Kasumi-1 (cell line): ENCODE data around the gene OBP2A.

ENCODE experiments used
- DNase-seq, 2 experiments: peaks; one replicate each; lab custom pipeline; 2025; lab: John Stamatoyannopoulos, UW

Gene OBP2A

GRCh38 chr9:135579356-135579755 is 33.4 kb downstream of the OBP2A start:
- no peak for DNase-seq

DNA sequence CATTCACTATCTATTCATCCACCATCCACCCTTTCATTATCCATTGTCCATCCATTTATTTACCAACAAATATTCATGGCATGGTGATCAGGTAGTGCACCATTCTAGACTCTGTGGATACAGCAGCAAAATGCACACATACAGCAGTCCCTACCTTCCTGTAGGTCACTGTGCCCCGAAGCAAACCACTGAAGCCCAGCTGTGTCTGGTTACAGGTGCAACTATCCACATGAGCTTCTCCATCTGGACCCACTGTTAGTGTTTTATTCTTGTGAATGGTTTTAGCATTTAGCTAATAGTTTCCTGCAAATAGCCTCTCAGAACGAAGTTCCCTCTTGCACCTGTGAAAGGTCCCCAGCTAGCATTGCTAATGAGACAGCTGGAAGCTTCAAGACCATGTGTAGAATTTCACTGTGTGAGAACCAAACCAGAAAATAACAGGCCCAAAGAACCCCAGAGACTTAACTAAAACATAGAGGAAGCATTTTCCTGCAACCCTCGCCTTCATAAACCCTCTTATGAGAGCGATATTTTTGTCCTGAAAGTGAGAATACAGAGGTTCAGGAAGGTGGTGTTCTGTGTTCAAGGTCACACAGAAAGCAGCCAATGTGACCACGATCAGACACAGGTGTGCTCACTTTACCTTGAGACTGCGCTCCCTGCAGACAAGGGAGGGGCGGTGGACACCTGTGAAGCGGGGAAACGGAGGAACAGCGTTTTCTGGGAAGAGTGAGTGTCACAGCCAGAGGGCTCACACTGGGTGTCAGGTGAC is 34.1 kb downstream of the OBP2A start:
- no peak for DNase-seq

DNA sequence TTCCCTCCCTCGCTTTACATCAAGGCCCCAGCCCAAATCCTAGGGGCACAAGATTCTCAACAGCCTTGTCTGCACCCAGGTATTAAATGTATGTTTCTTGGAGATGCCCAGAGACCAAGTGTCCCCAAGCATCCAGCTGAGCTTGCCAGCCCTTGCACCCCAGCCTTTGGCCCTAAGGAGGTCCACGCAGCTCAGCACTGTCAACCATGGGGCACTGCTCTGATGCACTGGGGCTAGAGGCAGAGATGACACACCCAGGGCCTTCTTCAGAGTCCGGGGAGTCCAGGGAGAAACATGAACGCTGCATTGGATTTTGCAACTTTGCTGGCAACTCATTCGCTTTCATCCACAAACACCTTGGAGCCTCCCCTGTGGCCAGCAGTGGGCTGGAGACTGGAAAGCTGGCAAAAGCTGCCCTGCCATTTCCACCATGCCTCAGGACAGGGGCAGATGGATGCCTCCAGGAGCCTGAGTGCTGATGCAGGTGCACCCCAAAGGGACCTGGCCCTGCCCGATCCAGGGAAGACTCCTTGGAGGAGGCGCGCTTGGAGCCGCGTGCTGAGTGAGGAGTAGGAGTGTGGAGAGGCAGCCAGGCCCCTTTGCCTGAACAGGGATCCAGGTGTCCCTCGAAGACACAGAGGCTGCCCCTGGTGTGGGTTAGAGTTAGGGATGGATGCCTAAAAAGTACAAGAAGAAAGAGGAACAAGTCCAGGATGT is 34.9 kb downstream of the OBP2A start:
- no peak for DNase-seq

DNA sequence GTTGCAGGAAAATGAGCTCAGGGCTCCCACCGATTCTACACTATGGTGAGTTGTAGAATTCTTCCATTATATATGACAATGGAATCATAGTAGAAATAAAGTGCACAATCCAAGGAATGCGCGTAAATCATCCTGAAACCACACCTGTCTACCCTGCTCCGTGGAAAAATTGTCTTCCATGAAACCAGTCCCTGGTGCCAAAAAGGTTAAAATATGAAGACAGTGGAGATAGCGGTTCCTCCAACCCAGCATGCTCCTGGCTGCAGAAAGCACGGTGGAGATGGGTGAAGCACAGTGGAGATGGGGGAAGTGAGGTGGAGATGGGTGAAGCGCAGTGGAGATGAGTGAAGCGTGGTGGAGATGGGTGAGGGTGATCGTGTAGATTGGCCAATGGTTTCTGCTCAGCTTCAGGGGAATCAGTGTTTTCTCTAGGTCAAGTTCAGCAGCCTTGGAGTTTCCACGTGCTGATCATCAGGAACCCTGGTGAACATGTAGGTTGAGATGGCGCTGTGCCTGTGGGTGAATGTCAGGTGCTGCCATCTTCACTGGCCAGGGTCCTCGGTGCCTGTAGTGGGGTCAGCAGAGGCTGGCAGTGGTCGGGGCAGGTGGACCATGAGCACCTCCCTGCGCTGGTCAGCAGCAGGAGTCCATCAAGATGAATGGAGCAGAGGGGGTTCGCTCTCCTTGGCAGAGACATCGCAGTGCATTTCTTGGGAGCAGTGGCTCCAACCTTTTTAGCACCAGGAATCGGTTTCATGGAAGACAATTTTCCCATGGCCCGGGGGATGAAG is 35.9 kb downstream of the OBP2A start:
- no peak for DNase-seq

DNA sequence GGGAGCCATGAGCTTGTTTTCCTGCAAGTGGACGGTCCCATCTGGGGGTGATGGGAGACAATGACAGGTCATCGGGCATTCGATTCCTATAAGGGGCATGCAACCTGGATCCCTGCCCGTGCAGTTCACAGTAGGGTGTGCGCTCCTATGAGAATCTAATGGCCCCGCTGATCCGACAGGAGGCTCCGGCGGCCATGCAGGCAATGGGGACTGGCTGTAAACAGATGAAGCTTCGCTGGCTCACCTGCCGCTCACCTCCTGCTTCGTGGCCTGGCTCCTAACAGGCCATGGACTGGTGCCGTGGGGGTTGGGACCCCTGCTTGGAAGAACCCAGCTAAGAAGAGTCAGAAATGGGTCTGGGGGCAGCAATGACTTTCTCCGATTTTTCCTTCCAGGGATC is 36.6 kb downstream of the OBP2A start:
- DNase-seq, result no peak

DNA sequence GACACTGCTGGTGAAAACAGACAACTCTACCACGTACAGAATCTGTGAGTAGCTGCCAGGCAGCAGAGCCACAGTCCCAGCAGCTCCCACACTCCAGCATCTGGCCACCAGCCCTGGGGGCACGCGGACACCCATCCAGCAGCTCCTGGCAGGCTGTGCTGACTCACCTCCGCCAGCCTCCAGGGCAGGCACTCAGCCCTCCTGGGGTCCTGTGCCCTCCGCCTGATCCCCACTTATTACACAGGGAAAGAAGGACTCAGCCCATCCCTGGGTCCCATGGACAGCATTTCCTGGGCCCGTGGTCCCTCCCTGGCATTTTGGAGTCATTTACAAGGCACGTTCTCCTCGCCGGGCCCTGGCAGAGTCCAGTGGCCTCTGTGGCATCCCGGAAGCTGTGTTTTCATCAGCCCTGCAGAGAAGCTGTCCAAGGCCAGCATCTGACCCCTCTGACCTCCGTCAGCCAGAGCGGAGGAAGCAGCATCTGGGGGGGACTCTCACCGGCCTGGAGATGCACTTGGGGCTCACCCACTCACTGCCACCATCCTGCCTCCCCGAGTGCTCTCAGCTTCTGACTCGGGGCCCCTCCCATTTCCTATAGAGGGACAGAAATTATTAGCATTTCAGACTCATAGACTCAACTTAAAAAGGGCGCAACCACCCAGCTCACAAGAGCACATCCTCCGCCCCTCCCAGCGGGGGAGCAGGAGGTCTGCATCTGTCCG is 37.2 kb downstream of the OBP2A start:
- no peak for DNase-seq

DNA sequence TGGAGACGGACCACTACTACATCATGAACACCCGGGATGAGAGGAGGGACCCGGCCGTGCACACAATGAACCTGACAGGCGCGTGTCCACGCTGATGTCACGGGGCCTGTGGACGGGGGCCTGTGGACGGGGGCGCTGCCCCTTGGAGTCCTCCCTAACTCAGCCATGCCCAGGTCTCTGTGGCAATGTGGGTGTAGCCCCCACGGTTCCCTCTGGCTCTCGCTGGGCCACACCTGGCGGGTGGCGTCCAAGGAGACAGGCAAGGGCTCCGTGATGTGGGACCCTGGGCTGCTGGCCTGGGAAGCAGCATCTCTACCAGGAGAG is 37.7 kb downstream of the OBP2A start:
- DNase-seq, result no peak

DNA sequence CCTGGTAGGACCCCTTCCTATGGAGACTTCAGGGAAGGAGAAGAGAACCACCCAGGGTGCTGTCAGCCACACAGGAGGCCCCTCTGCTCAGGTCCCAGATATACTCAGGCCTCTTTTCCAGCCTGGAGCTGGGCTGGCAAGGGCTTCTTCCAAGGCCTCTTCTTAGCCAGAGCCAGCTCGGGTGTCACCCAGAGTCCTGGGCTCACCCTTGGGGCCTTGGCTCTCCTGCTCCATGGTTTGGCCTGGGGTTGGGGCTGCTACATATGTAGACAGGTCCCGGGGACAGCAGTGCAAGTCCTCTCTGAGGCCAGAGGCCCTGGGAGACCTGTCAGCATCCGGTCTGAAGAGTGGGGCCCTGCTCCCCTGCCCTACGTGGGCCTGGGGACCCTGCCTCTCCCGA is 38.4 kb downstream of the OBP2A start:
- DNase-seq, result no peak

DNA sequence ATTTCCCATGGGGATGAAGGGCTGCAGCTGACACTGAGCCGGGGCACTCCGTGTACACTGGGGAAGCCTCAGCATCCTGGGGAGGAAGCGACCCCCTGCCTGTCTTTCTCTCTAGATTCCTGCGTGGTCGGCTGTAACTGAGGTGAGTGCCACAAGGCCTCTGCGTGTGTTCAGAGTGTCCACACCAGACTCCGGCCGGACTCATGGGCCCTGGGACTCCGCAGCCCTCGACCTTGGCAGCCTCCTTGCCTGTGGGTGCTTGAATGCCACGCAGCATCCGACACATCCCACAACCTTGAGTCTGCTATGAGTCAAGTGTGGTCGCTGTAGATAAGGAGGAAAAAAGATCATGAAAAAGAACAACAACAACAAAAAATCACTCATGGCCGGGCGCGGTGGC is 39.0 kb downstream of the OBP2A start:
- no peak for DNase-seq

- no peak for DNase-seq
Measured at GRCh38 chr9:135586601-135587109, 40.7 kb downstream of the OBP2A start.

- no peak for DNase-seq
Measured at GRCh38 chr9:135587658-135588057, 41.7 kb downstream of the OBP2A start.

- no peak for DNase-seq
Measured at GRCh38 chr9:135588371-135588770, 42.4 kb downstream of the OBP2A start.

- DNase-seq, result no peak
Measured at GRCh38 chr9:135588886-135589595, 43.1 kb downstream of the OBP2A start.

DNA sequence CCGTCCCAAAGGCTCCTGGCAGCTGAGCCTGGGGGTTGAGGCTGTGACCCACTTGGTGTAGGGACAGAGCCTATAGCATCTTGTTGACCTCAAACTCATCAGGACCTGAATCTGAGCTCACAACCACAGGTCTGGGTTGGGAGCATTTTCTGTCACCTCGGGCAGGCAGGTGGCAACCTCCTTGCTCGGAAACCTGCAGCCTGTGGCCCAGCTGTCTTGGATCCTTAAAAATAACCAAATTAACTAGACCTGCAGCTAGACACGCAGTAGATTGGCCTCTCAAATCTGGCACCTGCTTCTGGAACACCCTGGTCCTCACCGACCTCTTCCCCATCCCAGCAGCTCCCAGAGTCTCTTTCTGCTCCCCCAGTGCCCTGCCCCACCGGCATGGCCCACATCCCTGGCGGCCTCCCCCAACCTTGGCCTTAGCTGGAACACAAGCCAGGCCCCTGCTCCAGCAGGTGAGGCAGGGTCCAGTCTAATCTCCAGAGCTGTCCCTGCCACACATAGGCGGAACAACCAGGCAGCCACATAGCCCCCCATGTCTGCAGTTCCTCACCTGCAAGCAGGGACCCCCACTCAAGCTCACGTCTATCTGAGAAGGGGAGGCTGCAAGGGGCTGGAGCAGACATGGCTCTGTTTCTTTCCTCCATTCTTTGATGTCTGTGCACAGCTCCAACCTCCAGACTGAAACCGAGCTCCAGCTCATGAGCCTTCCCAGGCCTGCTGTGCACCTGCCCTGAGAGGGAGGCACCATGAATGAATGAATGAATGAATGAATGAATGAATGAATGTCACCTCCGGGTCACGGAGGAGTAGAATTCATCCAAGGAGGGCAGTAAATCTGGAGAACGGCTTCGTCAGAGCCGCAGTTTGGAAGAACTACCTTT is 43.9 kb downstream of the OBP2A start:
- no peak for DNase-seq

DNA sequence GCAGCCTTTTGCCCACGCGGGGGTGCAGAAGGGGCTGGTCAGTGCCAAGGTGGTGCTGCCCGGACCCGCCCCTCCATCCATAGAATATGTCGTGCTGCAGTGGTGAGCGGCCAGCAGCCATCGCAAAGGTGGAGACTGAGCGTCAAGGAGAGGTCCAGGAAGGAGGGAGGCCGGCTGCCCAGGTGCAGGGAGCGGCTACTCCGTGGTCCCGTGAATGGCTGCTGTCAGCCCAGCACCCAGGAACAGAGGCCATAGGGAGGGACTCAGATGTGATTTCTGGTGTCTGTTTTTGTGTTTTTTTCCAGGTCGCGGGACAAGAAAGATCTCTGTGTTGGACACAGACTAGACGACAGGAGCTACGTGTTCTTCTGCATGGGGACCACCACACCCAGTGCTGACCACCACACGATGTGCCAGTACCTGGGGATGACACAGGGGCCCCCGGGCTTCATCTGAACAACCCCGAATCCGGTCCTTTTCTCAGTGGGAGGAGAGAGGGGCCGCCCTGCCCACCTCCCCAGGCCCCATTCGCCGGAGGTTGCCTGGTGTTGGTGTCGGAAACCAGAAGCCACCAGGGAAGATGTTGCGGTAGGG is 44.7 kb downstream of the OBP2A start:
- DNase-seq, result no peak

DNA sequence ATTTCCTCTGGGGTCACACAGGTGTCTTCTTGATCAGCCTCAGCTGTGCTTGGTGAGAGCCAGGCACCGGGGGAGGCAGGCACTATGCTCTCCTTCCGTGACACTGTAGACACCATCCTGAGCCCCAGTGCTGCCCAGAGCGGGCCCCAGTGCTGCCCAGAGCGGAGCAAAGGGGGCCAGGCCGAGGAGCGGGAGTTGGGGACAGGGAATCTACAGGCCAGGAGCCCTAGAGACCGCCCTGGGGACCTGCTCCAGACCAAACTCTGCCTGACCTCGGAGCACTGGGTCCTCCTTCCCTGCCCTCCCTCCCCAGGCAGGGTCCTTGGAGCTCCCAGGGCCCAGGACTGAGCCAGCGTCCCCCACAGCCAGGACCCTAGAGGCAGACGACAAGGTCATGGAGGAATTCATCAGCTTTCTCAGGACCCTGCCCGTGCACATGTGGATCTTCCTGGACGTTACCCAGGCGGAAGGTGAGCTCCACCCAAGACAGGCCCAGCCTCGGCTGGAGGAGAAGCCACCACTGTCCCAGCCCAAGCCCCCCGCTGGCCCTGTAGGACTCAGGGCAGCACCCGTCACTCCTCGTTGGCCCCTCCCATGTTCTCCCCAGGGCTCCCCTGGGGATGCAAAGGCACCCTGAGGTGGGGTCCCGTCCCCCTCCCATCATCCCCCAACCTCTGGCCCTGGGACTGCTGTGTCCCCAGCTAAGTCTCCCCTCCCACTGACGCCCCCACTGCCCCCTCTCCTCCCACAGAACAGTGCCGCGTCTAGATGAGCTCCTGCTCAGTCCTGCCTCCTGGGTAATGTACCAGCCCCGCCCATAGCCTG is 45.8 kb downstream of the OBP2A start:
- DNase-seq, result no peak

- no peak for DNase-seq
Measured at GRCh38 chr9:135592331-135592590, 46.3 kb downstream of the OBP2A start.

DNA sequence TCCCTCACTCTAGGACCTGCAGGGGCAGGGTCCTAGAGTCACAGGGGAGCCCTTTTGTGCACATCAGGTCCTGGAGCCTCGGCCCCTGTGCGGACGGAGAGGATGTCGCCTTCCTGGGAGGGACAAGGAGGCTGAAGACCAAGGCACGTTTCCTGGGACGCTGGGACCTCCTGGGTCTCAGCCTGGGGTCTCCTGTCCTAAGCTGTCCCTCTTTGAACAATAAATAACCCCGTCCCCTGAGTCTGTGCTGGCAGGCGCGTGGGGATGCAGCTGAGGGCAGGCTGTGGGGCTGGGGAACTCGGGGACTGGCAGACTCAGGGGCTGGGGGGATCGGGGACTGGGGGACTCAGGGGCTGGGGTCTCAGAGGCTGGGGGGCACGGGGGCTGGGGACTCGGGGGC is 46.7 kb downstream of the OBP2A start:
- no peak for DNase-seq

DNA sequence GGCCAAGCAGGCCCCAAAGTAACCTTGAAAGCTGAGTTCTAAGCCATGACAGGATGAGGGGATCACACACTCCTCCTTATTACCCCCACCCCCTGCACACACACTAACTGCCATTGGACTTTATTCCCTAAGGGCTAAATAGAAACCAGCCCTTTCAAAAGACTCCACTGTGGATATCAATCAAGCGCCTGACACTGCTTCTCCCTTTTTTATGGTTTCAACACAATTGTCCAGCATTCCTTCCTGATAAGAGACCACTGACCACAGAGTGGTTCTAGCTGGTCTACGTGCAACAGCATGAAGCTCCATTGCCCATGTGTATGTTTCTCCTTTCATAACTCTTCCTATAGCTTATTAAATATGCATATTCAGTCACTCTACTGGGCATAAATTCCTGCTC is 50.3 kb downstream of the OBP2A start:
- no peak for DNase-seq
